CD4-positive, alpha-beta T cell (primary cell): ENCODE results near the gene DUOXA2. TPM values are rescaled to one million over a fixed set of nuclear protein-coding genes. Genes with fewer than 3 reads are reported as not detected.

Source experiments
- ATAC-seq: fragments of 200-7000 bp; cut with Tn5 transposase; one replicate; pipeline ENCODE4 v1.10.0; 2022; ENCODE audit warnings: mild to moderate bottlenecking; ENCODE audit not compliant: poor library complexity
- CTCF ChIA-PET: fragments of 350-600 bp; sonication (Branson Sonifier 250); formaldehyde crosslinking; loops from one replicate; lab custom pipeline; 2021; ENCODE audit warnings: antibody characterized with exemption, inconsistent platforms; lab: Charles Lee
- POLR2A ChIA-PET: fragments of 350-600 bp; sonication (Branson Sonifier 250); formaldehyde crosslinking; loops from one replicate; lab custom pipeline; 2021; ENCODE audit warnings: antibody characterized with exemption, inconsistent platforms; lab: Charles Lee
- DNase-seq, 14 experiments: peaks; one replicate each; pipeline ENCODE4 v3.0.0-alpha.2; 2013 to 2020; ENCODE audit warnings: mixed read lengths in 2 of 14
- H3K27ac ChIP-seq, 2 donors: one replicate each; pipeline versions ENCODE4 v1.5.1 to v1.7.0; 2013; ENCODE audit warnings: low read length in 2 of 2, low read depth in 1 of 2, mild to moderate bottlenecking in 1 of 2
- H3K27me3 ChIP-seq, 2 experiments: 1 replicate in 1 of 2; 2 replicates in 1 of 2; pipeline versions ENCODE4 v1.6.1 to v1.7.0; 2013; ENCODE audit warnings: low read length in 2 of 2, control low read depth in 1 of 2, mild to moderate bottlenecking in 1 of 2, moderate library complexity in 1 of 2; ENCODE audit not compliant: insufficient read depth in 2 of 2, control insufficient read depth in 1 of 2
- H3K36me3 ChIP-seq: one replicate; pipeline ENCODE4 v1.6.1; 2013; ENCODE audit warnings: low read length, control low read depth; ENCODE audit not compliant: insufficient read depth
- H3K4me1 ChIP-seq: one replicate; pipeline ENCODE4 v1.6.1; 2013; ENCODE audit warnings: low read length, control low read depth; ENCODE audit not compliant: insufficient read depth
- H3K4me3 ChIP-seq: one replicate; pipeline ENCODE4 v1.5.1; 2013; ENCODE audit warnings: mild to moderate bottlenecking, low read length, moderate library complexity
- H3K9me3 ChIP-seq, 2 experiments: 1 replicate in 1 of 2; 2 replicates in 1 of 2; pipeline versions ENCODE4 v1.6.1 to v1.7.0; 2013; ENCODE audit warnings: low read length in 2 of 2, mild to moderate bottlenecking in 2 of 2, control low read depth in 1 of 2, moderate library complexity in 1 of 2; ENCODE audit not compliant: control insufficient read depth in 1 of 2, insufficient read depth in 1 of 2
- H3K27ac Mint-ChIP-seq: one replicate; pipeline ENCODE4 v1.8.0; 2020; ENCODE audit warnings: mixed read lengths
- H3K27me3 Mint-ChIP-seq: one replicate; pipeline ENCODE4 v1.8.0; 2021; ENCODE audit warnings: mixed read lengths
- H3K36me3 Mint-ChIP-seq: one replicate; pipeline ENCODE4 v1.8.0; 2021; ENCODE audit warnings: low read depth, mixed read lengths
- H3K4me1 Mint-ChIP-seq: one replicate; pipeline ENCODE4 v1.8.0; 2021; ENCODE audit warnings: low read depth, mixed read lengths
- H3K4me3 Mint-ChIP-seq: one replicate; pipeline ENCODE4 v1.8.0; 2020; ENCODE audit warnings: mild to moderate bottlenecking, mixed read lengths
- H3K9me3 Mint-ChIP-seq: one replicate; pipeline ENCODE4 v1.8.0; 2020; ENCODE audit warnings: mixed read lengths
- intact Hi-C, 2 experiments: fragments of 100-400 bp; cut with DNase I in 1 of 2; cut with micrococcal nuclease in 1 of 2; formaldehyde crosslinking; loops; one replicate each; pipeline versions ENCODE4 v1.15.1 to v1.9.0; 2023 to 2025; cut with DNase I, micrococcal nuclease
- total RNA-seq, 174 experiments: library from RNA in 2 of 174; stranded (reverse) in 2 of 174; gene quantifications; one replicate each; pipeline ENCODE4 v1.2.3 and lab custom pipeline; 2021 to 2026
- TF ChIP-seq, protein P1 (sequence below): fragments of 200-600 bp; IDR thresholded peaks from one replicate; pipeline ENCODE4 v1.8.0; 2022; ENCODE audit warnings: antibody characterized with exemption, mild to moderate bottlenecking

The DUOXA2 gene
- total RNA-seq, 2 experiments from 2014 or later: not detected

DNA sequence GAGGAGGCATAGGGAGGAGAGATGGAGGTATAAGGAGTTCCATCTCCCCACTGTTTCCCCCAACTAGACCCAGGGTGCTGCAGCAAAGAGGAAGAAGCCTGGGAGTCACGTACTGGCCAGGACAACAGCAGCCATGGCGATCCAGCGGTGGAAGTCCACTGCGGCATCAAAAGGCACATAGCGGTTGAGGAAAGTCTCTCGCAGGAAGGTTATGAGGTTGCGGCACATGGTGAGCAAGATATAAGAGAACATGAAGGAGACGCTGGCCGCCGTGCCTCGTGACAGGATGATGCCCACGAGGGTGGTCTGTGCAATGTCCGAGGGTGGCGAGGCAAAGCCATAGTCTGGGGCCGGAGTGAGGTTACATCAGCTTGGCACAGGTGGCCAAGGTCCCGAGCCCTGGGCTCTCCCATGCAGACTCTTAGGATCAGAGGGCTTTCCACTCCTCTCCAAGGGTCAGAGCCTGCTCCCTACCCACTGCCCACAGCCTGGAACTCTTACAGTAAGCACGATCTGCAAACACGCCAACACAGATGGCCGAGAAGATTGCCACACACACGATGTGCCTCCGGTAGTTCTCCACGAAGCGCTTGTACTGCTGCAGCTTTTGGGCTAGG lies 14.5 kb upstream of the DUOXA2 start:
- H3K27me3 ChIP-seq: no peaks in the 10 kb centered on the region
- ChIA-PET CTCF (no interaction called here), POLR2A (no interaction called here)
- Mint-ChIP-seq H3K36me3 (no peaks in the 10 kb centered on the region), H3K4me3 (no peak overlapping the region), H3K27ac (no peak overlapping the region), H3K27me3 (peaks cover 23% of the 10 kb centered on the region), H3K9me3 (no peaks in the 10 kb centered on the region), H3K4me1 (no peaks in the 10 kb centered on the region)
- no peaks in the 10 kb centered on the region for H3K36me3 ChIP-seq
- H3K27ac ChIP-seq: no peak overlapping the region
- H3K9me3 ChIP-seq: no peaks in the 10 kb centered on the region
- no peak overlapping the region for H3K4me3 ChIP-seq
- ATAC-seq: no peak
- H3K4me1 ChIP-seq: no peaks in the 10 kb centered on the region
- intact Hi-C loops: no loop called here
- no peak for DNase-seq
- TF ChIP-seq, protein P1, sequence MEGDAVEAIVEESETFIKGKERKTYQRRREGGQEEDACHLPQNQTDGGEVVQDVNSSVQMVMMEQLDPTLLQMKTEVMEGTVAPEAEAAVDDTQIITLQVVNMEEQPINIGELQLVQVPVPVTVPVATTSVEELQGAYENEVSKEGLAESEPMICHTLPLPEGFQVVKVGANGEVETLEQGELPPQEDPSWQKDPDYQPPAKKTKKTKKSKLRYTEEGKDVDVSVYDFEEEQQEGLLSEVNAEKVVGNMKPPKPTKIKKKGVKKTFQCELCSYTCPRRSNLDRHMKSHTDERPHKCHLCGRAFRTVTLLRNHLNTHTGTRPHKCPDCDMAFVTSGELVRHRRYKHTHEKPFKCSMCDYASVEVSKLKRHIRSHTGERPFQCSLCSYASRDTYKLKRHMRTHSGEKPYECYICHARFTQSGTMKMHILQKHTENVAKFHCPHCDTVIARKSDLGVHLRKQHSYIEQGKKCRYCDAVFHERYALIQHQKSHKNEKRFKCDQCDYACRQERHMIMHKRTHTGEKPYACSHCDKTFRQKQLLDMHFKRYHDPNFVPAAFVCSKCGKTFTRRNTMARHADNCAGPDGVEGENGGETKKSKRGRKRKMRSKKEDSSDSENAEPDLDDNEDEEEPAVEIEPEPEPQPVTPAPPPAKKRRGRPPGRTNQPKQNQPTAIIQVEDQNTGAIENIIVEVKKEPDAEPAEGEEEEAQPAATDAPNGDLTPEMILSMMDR: no peak

DNA sequence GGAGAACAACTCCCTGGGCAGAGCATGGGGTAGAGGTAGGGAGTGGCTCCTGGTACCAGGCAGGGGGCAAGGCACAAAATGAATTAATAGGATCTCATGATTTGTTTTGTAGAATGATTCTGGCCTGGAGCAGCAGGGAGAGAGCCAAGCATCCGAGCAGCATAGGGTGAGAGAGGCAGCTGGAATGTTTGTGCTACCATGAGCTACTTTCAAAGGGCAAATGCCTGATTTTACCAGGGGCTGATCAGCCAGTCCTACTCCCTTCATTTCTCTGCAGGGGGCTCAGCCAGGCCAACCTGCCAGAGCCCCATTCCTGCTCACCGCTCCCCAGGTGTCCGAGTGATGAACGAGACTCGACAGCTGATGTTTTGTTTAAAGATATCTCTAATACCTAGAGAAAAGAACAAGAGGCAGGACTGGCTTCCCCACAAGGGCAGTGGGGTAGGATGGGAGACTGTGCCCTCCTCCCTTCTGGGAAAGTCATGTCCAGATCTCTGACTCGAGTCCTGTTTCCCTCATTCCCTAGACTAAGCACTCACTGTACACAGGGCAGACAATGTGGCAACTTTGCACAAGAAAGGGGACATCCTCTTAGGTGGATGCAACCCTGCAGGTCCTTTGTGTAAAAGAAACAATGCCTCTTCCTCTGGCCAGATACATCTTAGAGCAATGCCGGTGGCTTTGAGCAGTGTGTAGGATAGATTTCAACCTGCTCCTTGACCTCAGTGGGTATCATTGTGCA lies 13.1 kb upstream of the DUOXA2 start:
- Mint-ChIP-seq H3K27ac (no peak overlapping the region), H3K4me3 (no peak overlapping the region), H3K36me3 (no peaks in the 10 kb centered on the region), H3K4me1 (no peaks in the 10 kb centered on the region), H3K9me3 (no peaks in the 10 kb centered on the region), H3K27me3 (peaks cover 34% of the 10 kb centered on the region)
- Histone ChIP-seq H3K9me3 (peaks cover 0 to 2% of the 10 kb centered on the region in 2 experiments), H3K27ac (no peak overlapping the region), H3K4me3 (no peak overlapping the region), H3K27me3 (peaks cover 0 to 2% of the 10 kb centered on the region in 2 experiments), H3K4me1 (no peaks in the 10 kb centered on the region), H3K36me3 (no peaks in the 10 kb centered on the region)
- ChIA-PET POLR2A (no interaction called here), CTCF (no interaction called here)
- DNase-seq (no peak), ATAC-seq (no peak)
- TF ChIP-seq, protein P1: no peak
- intact Hi-C loops: no loop called here

DNA sequence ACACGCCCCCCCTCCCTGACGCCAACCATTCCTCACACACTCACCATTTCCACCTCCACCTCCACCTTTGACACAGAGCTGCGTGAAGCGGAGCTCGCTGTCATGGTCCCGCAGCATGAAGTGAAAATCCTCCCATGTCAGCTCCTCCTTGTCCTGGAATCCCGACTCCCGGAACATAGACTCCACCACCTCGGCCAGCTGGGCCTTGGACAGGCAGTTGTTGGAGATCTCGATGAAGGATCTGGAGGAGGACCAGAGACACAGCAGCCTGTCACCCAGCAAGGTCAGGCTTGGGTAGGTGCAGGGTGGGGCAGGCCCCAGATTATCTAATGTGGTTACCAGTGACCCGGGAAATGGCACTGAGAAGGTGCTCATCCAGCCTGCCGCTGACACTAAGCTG lies 12.4 kb upstream of the DUOXA2 start:
- no peaks in the 10 kb centered on the region for H3K36me3 ChIP-seq
- ChIA-PET POLR2A (no interaction called here), CTCF (no interaction called here)
- peaks cover 41% of the 10 kb centered on the region for H3K27me3 Mint-ChIP-seq
- H3K4me1 Mint-ChIP-seq: no peaks in the 10 kb centered on the region
- no peaks in the 10 kb centered on the region for H3K9me3 Mint-ChIP-seq
- TF ChIP-seq, protein P1: no peak
- no peak overlapping the region for H3K27ac Mint-ChIP-seq
- no peaks in the 10 kb centered on the region for H3K4me1 ChIP-seq
- no peak overlapping the region for H3K4me3 ChIP-seq
- ATAC-seq (no peak), DNase-seq (no peak)
- H3K36me3 Mint-ChIP-seq: no peaks in the 10 kb centered on the region
- H3K27me3 ChIP-seq: peaks cover 0 to 3% of the 10 kb centered on the region in 2 experiments
- intact Hi-C loops: no loop called here
- no peak overlapping the region for H3K27ac ChIP-seq
- no peak overlapping the region for H3K4me3 Mint-ChIP-seq
- peaks cover 0 to 6% of the 10 kb centered on the region in 2 experiments for H3K9me3 ChIP-seq
